Measurements from ENCODE around the gene SIL1. TPM values are rescaled to one million over a fixed set of nuclear protein-coding genes. Genes with fewer than 3 reads are reported as not detected.

The SIL1 gene
- polyA plus RNA-seq, 1 experiment: 90.5 TPM

GRCh38 chr5:139186261-139186660 lies 11.9 kb downstream of the SIL1 start:
- no peak for DNase-seq (ENCODE audit: low read depth)
- ChIA-PET POLR2A (no interaction called here), CTCF (no interaction called here)
- no peaks in the 10 kb centered on the region for H3K36me3 ChIP-seq (ENCODE audit: control insufficient read depth, insufficient read depth, low read length)
- H3K4me3 ChIP-seq (ENCODE audit: low read depth, low read length): no peak overlapping the region
- no peaks in the 10 kb centered on the region for H3K27me3 ChIP-seq (ENCODE audit: control insufficient read depth, insufficient read depth, low read length)
- TF ChIP-seq, protein P1, sequence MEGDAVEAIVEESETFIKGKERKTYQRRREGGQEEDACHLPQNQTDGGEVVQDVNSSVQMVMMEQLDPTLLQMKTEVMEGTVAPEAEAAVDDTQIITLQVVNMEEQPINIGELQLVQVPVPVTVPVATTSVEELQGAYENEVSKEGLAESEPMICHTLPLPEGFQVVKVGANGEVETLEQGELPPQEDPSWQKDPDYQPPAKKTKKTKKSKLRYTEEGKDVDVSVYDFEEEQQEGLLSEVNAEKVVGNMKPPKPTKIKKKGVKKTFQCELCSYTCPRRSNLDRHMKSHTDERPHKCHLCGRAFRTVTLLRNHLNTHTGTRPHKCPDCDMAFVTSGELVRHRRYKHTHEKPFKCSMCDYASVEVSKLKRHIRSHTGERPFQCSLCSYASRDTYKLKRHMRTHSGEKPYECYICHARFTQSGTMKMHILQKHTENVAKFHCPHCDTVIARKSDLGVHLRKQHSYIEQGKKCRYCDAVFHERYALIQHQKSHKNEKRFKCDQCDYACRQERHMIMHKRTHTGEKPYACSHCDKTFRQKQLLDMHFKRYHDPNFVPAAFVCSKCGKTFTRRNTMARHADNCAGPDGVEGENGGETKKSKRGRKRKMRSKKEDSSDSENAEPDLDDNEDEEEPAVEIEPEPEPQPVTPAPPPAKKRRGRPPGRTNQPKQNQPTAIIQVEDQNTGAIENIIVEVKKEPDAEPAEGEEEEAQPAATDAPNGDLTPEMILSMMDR (IDR thresholded peaks at IDR 0.05; ENCODE audit: insufficient read depth, low read depth, low read length): no peak

DNA sequence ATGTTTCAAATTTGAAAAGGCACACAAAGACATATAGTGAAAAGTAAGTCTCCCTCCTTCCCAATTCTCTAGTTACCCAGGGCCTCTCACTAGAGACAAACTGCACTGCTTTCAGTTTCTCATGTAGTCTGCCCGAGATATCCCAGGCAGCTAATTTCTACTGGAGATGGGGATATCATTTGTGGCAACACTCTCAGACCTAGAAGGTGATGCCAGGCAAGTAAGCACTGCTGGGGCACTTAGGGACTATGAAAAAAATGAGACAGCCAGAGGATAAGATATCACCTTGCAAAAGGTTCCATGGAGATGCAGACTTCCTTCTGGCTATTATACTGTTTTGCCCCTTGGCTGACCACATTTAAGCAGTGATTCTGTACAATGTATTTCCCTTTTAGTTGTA lies 12.6 kb downstream of the SIL1 start:
- Histone ChIP-seq H3K4me3 (ENCODE audit: low read depth, low read length) (no peak overlapping the region), H3K36me3 (ENCODE audit: control insufficient read depth, insufficient read depth, low read length) (no peaks in the 10 kb centered on the region), H3K27me3 (ENCODE audit: control insufficient read depth, insufficient read depth, low read length) (no peaks in the 10 kb centered on the region)
- POLR2A ChIA-PET: no interaction called here
- CTCF ChIA-PET: interaction anchor here (0.6 kb wide), 1 partner anchor 108 kb away, joined by 3 read pairs; the partner anchor contains the start of gene MATR3
- TF ChIP-seq, protein P1 (IDR thresholded peaks at IDR 0.05; ENCODE audit: insufficient read depth, low read depth, low read length): no peak
- no peak for DNase-seq (ENCODE audit: low read depth)

GRCh38 chr5:139183502-139183901 lies 14.7 kb downstream of the SIL1 start:
- TF ChIP-seq, protein P1 (IDR thresholded peaks at IDR 0.05; ENCODE audit: insufficient read depth, low read depth, low read length): no peak
- H3K36me3 ChIP-seq (ENCODE audit: control insufficient read depth, insufficient read depth, low read length): no peaks in the 10 kb centered on the region
- ChIA-PET CTCF (interaction anchor here (2.5 kb wide), 1 partner anchor 10 kb away, joined by 9 read pairs; no protein-coding TSS in a partner anchor), POLR2A (no interaction called here)
- no peak for DNase-seq (ENCODE audit: low read depth)
- H3K27me3 ChIP-seq (ENCODE audit: control insufficient read depth, insufficient read depth, low read length): no peaks in the 10 kb centered on the region
- no peak overlapping the region for H3K4me3 ChIP-seq (ENCODE audit: low read depth, low read length)

- Histone ChIP-seq H3K36me3 (ENCODE audit: control insufficient read depth, insufficient read depth, low read length) (no peaks in the 10 kb centered on the region), H3K4me3 (ENCODE audit: low read depth, low read length) (no peak overlapping the region), H3K27me3 (ENCODE audit: control insufficient read depth, insufficient read depth, low read length) (no peaks in the 10 kb centered on the region)
- CTCF ChIA-PET: interaction anchor here (2.5 kb wide), 1 partner anchor 11 kb away, joined by 9 read pairs; no protein-coding TSS in a partner anchor
- TF ChIP-seq, protein P1 (IDR thresholded peaks at IDR 0.05; ENCODE audit: insufficient read depth, low read depth, low read length): no peak
- no peak for DNase-seq (ENCODE audit: low read depth)
- POLR2A ChIA-PET: no interaction called here
Measured at GRCh38 chr5:139182528-139183296, 15.5 kb downstream of the SIL1 start.

DNA sequence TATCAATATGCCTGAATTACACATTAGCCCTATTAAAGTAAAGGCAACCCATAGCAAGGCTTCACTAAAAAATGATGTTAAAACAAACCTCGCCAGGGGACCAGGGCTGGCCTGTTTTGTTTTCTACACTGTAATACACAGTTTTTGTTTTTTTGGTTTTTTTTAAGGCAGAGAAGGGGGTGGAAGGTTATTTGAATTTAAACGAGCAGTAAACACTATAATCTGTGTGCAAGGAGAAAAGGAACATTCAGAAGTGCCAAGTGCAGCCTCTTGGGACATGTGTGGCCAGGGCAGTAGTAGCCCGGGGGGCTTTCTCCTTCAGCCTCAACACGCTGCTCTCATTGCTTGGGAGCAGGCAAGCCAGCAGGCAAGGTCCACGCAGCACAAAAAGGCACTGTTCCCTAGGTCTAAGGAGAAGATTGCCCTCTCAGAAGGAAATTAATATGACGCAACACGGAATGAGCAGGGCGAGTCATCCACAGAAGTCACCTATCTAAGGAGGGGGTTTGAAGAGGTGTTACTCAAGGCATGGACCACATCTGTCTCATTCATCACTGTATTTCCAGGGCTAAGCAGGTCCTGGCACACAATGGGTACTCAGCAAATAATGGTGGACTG lies 16.2 kb downstream of the SIL1 start:
- H3K4me3 ChIP-seq (ENCODE audit: low read depth, low read length): no peak overlapping the region
- TF ChIP-seq, protein P1 (IDR thresholded peaks at IDR 0.05; ENCODE audit: insufficient read depth, low read depth, low read length): no peak
- no peaks in the 10 kb centered on the region for H3K27me3 ChIP-seq (ENCODE audit: control insufficient read depth, insufficient read depth, low read length)
- no peak for DNase-seq (ENCODE audit: low read depth)
- ChIA-PET CTCF (interaction anchor here (2.5 kb wide), 1 partner anchor 11 kb away, joined by 9 read pairs; no protein-coding TSS in a partner anchor), POLR2A (no interaction called here)
- no peaks in the 10 kb centered on the region for H3K36me3 ChIP-seq (ENCODE audit: control insufficient read depth, insufficient read depth, low read length)

Measured in BJ (cell line).